ENCODE results near the gene POU2F1. TPM values are rescaled to one million over a fixed set of nuclear protein-coding genes. Genes with fewer than 3 reads are reported as not detected.
"Not testable (repeated sequence)": the region's sequence is repeated elsewhere in the genome, so short reads cannot be mapped to it uniquely, and the experiment has no call there.

Gene POU2F1
- polyA plus RNA-seq, 1 donor (not counting 4 experiments of a cell fraction or from before 2014, with no cell fraction given), result 3.2 TPM

- Histone ChIP-seq H3K4me1 (ENCODE audit: control insufficient read depth, extremely low read depth, insufficient read depth, low read length) (peaks cover 4% of the 10 kb centered on the region), H3K9me1 (ENCODE audit: control insufficient read depth, extremely low read depth, insufficient read depth, low read length) (no peaks in the 10 kb centered on the region), H2AFZ (ENCODE audit: control insufficient read depth, low read length) (no peak overlapping the region), H3K36me3 (ENCODE audit: control insufficient read depth in 2 of 2, extremely low read depth in 1 of 2, insufficient read depth in 2 of 2, low read length in 2 of 2) (no peaks in the 10 kb centered on the region), H3K9ac (ENCODE audit: control insufficient read depth, extremely low read depth, insufficient read depth, low read length) (no peak overlapping the region), H4K20me1 (ENCODE audit: control insufficient read depth, extremely low read depth, insufficient read depth, low read length) (no peaks in the 10 kb centered on the region), H3K4me3 (ENCODE audit: control insufficient read depth in 2 of 3, extremely low read depth in 1 of 3, insufficient read depth in 2 of 3, low read depth in 1 of 3, low read length in 3 of 3) (no peak overlapping the region), H3K27ac (ENCODE audit: control insufficient read depth, insufficient read depth, low read length) (no peak overlapping the region), H3K4me2 (ENCODE audit: control insufficient read depth, extremely low read depth, insufficient read depth, low read depth, low read length) (no peak overlapping the region), H3K79me2 (ENCODE audit: control insufficient read depth, insufficient read depth, low read length) (peaks cover 29% of the 10 kb centered on the region), H3K27me3 (ENCODE audit: control insufficient read depth, extremely low read depth, insufficient read depth, low read length) (no peaks in the 10 kb centered on the region), H3K9me3 (ENCODE audit: control insufficient read depth, low read depth, low read length) (no peaks in the 10 kb centered on the region)
- dilution Hi-C loops (cut with MboI; ENCODE audit: extremely low pct_ligation_motif_present, low sequenced_read_pairs), result no loop called here
- no peak for DNase-seq (ENCODE audit: low read depth, low spot score)
- no peak for TF ChIP-seq EZH2 (IDR thresholded peaks at IDR 0.05; ENCODE audit: low read length)
- TF ChIP-seq CTCF (optimal IDR thresholded peaks at IDR 0.05 in 1 of 3, IDR thresholded peaks at IDR 0.05 in 1 of 3, conservative IDR thresholded peaks at IDR 0.05 in 1 of 3; ENCODE audit: extremely low read depth in 1 of 3, insufficient read depth in 2 of 3, low read length in 3 of 3), result no peak
- no peak for FAIRE-seq
These were observed 18.6 kb downstream of the POU2F1 start for GRCh38 chr1:167239257-167239656.

GRCh38 chr1:167244244-167244643 is 23.6 kb downstream of the POU2F1 start:
- no peak overlapping the region for H3K4me2 ChIP-seq (ENCODE audit: control insufficient read depth, extremely low read depth, insufficient read depth, low read depth, low read length)
- no peaks in the 10 kb centered on the region for H3K9me1 ChIP-seq (ENCODE audit: control insufficient read depth, extremely low read depth, insufficient read depth, low read length)
- no peak overlapping the region for H3K27ac ChIP-seq (ENCODE audit: control insufficient read depth, insufficient read depth, low read length)
- H3K36me3 ChIP-seq (ENCODE audit: control insufficient read depth in 2 of 2, extremely low read depth in 1 of 2, insufficient read depth in 2 of 2, low read length in 2 of 2), result no peaks in the 10 kb centered on the region
- FAIRE-seq (no peak), DNase-seq (ENCODE audit: low read depth, low spot score) (no peak)
- dilution Hi-C loops (cut with MboI; ENCODE audit: extremely low pct_ligation_motif_present, low sequenced_read_pairs), result no loop called here
- no peak overlapping the region for H2AFZ ChIP-seq (ENCODE audit: control insufficient read depth, low read length)
- no peaks in the 10 kb centered on the region for H3K4me1 ChIP-seq (ENCODE audit: control insufficient read depth, extremely low read depth, insufficient read depth, low read length)
- H3K9ac ChIP-seq (ENCODE audit: control insufficient read depth, extremely low read depth, insufficient read depth, low read length), result no peak overlapping the region
- H3K79me2 ChIP-seq (ENCODE audit: control insufficient read depth, insufficient read depth, low read length), result peaks cover 15% of the 10 kb centered on the region
- no peak for TF ChIP-seq EZH2 (IDR thresholded peaks at IDR 0.05; ENCODE audit: low read length)
- TF ChIP-seq CTCF (optimal IDR thresholded peaks at IDR 0.05 in 1 of 3, IDR thresholded peaks at IDR 0.05 in 1 of 3, conservative IDR thresholded peaks at IDR 0.05 in 1 of 3; ENCODE audit: extremely low read depth in 1 of 3, insufficient read depth in 2 of 3, low read length in 3 of 3), result no peak
- H4K20me1 ChIP-seq (ENCODE audit: control insufficient read depth, extremely low read depth, insufficient read depth, low read length), result no peaks in the 10 kb centered on the region
- H3K27me3 ChIP-seq (ENCODE audit: control insufficient read depth, extremely low read depth, insufficient read depth, low read length), result no peaks in the 10 kb centered on the region
- no peaks in the 10 kb centered on the region for H3K9me3 ChIP-seq (ENCODE audit: control insufficient read depth, low read depth, low read length)
- no peak overlapping the region for H3K4me3 ChIP-seq (ENCODE audit: control insufficient read depth in 2 of 3, extremely low read depth in 1 of 3, insufficient read depth in 2 of 3, low read depth in 1 of 3, low read length in 3 of 3)

- H3K4me3 ChIP-seq (ENCODE audit: control insufficient read depth in 2 of 3, extremely low read depth in 1 of 3, insufficient read depth in 2 of 3, low read depth in 1 of 3, low read length in 3 of 3); H2AFZ ChIP-seq (ENCODE audit: control insufficient read depth, low read length); H3K9me3 ChIP-seq (ENCODE audit: control insufficient read depth, low read depth, low read length); H3K9ac ChIP-seq (ENCODE audit: control insufficient read depth, extremely low read depth, insufficient read depth, low read length); DNase-seq (ENCODE audit: low read depth, low spot score); H4K20me1 ChIP-seq (ENCODE audit: control insufficient read depth, extremely low read depth, insufficient read depth, low read length); H3K4me2 ChIP-seq (ENCODE audit: control insufficient read depth, extremely low read depth, insufficient read depth, low read depth, low read length); H3K27ac ChIP-seq (ENCODE audit: control insufficient read depth, insufficient read depth, low read length); H3K9me1 ChIP-seq (ENCODE audit: control insufficient read depth, extremely low read depth, insufficient read depth, low read length); dilution Hi-C loops (cut with MboI; ENCODE audit: extremely low pct_ligation_motif_present, low sequenced_read_pairs); H3K4me1 ChIP-seq (ENCODE audit: control insufficient read depth, extremely low read depth, insufficient read depth, low read length); H3K27me3 ChIP-seq (ENCODE audit: control insufficient read depth, extremely low read depth, insufficient read depth, low read length); H3K36me3 ChIP-seq (ENCODE audit: control insufficient read depth in 2 of 2, extremely low read depth in 1 of 2, insufficient read depth in 2 of 2, low read length in 2 of 2); FAIRE-seq: not testable (repeated sequence)
- H3K79me2 ChIP-seq (ENCODE audit: control insufficient read depth, insufficient read depth, low read length), result peaks cover 11% of the 10 kb centered on the region
These were observed 24.5 kb downstream of the POU2F1 start for GRCh38 chr1:167245168-167245567.
